HT-29 (cell line): ENCODE data around the gene FAM204A. TPM values are rescaled to one million over a fixed set of nuclear protein-coding genes. Genes with fewer than 3 reads are reported as not detected.

Experiments used
- DNase-seq: peaks from one replicate; pipeline ENCODE4 v3.0.0-alpha.2; 2015; ENCODE audit warnings: low spot score
- total RNA-seq: library from RNA; depleted of rRNA; stranded (reverse); fragments of >200 nt; shearing (Covaris generic); gene quantifications from 2 replicates; pipeline ENCODE4 v1.2.3, GENCODE V29; 2014; rRNA removed

FAM204A gene
- 21.7 and 32.2 TPM in 2 replicates for total RNA-seq

DNA sequence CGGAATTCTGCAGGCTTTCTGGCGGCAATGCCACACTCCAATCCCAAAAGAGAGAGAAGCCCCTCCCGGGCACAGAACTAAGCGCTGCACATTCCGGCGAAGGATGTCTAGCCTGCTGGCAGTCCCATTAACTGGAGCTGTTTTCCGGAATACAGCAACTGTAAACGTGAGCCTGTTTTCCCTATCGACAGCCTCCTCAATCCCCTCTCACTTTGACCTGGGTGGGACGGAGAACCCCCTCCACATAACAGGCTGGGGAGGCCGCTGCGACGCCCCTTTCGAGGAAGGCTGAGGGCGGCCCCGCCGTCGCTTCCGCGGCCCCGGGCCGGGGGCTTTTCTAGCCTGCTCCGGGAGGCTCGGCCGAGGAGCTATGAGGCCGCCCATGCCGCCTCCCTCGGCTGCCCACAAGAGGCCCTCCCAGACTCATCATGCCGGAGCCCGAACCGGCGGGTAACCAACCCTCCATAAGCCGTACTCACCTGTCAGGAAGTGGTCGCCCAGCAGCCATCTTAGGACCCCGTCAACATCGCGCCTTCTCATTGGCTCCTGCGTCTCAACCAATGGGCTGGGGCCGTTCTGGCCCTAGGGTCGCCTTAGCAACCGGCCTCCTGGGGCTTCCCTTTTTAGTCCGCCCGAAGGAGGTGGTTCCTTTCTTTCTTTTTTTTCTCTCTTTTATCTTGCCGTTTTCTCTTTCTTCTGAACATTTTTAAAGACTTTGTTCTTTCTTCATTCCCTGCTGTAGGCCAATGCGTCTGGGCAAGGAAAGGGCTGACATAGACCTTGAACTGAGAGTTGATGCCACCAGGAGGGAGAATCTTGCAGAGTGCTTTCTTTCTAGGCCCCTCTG, at the start of gene FAM204A:
TSS of gene FAM204A (minus strand) at position 534 of the 847 bp plus-strand sequence. CDS start 5,909 bp downstream, outside the sequence.
- peak; percentile 97 for DNase-seq

DNA sequence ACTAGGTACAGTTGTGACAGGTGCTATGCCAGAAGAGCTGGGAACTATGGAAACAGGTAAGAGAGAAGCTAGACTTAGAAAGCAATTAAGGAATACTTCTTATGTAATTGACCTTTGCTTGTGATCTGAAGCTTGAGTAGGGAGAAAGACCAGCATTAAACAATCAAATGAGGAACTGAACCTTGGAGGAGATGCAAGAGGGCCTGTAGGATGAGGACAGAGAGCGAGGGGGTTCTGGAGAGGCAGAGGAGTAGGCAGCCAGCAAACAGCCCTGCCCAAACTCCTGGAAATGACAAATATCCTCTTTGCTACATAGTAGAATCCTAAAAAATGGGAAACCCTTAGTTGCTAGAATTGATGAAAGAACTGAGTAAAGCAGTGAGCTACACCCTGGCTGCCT, 41.6 kb upstream of the FAM204A start:
- no peak for DNase-seq

- no peak for DNase-seq
Observed at GRCh38 chr10:118383063-118383689, 41.1 kb upstream of the FAM204A start.

- no peak for DNase-seq
Observed at GRCh38 chr10:118374404-118374803, 32.3 kb upstream of the FAM204A start.

GRCh38 chr10:118373786-118374185, 31.7 kb upstream of the FAM204A start:
- DNase-seq = no peak

DNA sequence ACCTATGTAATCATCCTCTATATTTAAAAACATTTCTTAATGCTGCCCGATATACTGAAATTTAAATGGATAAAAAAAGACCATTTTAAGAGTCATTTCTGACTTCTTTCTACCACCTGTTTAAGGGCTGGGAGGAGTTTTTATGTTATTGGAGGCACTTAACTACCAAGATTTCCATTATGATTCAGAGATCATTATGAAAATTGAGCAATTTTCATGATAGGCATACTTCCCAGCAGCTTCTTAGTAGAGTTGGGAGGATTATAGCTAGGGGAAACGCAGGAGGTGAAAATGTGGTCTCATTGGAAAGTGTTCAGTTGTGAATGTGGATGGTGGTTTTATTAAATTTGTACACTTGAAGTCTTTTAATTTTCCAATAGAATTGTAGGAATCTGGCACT, 28.4 kb upstream of the FAM204A start:
- DNase-seq = no peak

DNA sequence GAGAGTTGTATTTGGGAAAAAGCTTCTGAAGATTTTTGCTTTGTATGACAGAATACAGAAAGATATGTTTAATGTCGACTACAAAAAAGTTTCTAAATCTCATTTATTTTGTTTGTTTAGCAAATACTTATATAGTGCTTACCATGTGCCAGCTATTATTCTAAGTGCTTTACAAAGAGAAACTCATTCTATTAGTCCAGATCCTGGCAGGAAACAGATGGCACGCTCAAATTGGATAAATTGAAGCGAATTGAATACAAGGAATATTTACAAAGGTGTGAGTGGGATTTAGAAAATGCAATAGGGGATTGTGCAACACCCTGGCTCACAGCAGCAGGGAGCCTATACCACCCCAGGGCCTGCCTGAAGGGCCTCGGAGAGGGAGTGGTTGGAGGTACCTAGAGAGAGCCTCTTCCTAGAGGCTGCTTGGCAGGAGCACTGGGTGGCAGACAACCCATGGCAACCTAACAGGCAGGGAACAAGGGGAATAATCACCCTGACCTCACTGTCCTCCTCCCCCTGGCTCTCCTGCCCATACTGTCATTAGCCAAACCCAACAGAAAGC, 27.6 kb upstream of the FAM204A start:
- no peak for DNase-seq

DNA sequence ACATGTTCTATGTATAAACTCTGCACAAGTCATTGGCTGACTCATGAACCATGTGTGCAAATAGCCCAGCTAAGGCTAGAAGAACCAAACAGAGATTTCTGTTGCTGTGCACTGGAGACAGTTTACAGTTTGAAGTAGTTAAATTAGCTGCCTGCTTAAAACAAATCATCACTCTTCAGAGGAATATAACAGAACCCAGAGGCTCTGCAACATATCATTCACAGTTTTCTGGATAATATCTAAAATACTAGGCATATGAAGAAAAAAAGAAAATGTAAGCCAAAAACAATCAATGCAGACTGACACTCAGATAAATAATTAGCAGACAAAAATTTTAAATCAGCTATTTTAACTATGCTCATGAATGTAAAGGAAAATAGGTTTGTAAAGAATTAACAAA, 23.6 kb upstream of the FAM204A start:
- no peak for DNase-seq

- DNase-seq = no peak
Observed at GRCh38 chr10:118362103-118362502, 20.0 kb upstream of the FAM204A start.

DNA sequence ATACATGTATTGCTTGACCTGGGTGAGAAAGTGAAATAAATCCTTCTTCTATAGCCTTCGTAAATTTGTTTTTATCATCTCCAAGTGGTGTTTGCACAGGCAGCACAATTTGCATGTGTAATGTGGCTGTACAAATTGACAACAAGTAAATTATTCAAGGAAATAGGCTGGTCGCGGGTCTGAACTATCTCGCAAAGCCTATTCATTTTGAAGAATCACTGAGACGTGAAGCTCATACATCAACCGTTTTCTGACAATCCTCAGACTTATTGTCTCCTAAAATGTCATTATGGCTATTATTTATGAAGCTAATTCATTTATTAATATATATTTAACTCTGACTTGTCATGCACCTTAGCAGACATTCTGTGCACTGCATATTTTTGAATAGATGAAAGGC, 16.2 kb upstream of the FAM204A start:
- no peak for DNase-seq

GRCh38 chr10:118357841-118358240, 15.7 kb upstream of the FAM204A start:
- no peak for DNase-seq

GRCh38 chr10:118356628-118357027, 14.5 kb upstream of the FAM204A start:
- DNase-seq = no peak

GRCh38 chr10:118355234-118355633, 13.1 kb upstream of the FAM204A start:
- no peak for DNase-seq

GRCh38 chr10:118349235-118349634, 7.1 kb upstream of the FAM204A start:
- no peak for DNase-seq

- DNase-seq = no peak
Observed at GRCh38 chr10:118343549-118343948, 1.4 kb upstream of the FAM204A start.

DNA sequence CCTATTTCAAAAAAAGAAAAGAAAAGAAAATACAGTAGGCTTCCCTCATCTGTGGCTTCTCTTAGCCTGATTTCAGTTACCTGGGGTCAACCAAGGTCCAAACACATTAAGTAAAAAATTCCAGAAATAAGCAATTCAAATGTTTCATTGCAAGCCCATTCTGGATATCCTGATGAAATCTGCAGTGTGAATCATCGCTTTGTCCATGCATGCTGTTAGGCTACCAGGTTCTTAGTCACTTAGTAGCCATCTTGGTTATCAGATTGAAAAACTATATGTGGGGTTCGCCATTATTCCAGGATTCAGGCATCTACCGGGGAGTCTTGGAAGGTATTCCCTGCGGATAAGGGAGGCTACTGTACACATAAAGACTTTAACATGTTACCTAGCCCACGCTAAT, 991 bp upstream of the FAM204A start:
- DNase-seq = no peak

GRCh38 chr10:118342638-118343020, 505 bp upstream of the FAM204A start:
- no peak for DNase-seq

DNA sequence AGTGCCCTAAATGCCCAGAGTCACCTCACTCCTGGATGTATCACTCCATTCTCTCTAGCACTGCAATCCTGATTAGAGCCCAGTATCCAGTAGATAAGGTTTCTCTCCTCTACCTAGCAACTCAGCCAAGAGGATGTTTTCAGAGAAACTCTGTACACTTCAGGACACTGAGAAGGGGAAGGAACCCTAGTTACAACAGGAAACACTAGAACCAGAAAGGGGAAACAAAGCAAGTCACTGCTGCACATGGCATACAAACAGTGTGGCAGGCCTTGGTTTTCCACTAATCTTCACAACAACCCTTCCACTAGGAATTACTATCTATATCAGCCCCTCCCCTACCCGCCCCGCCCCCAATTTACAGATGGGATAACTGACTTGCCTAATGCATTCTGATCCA, 1.6 kb downstream of the FAM204A start:
- no peak for DNase-seq

DNA sequence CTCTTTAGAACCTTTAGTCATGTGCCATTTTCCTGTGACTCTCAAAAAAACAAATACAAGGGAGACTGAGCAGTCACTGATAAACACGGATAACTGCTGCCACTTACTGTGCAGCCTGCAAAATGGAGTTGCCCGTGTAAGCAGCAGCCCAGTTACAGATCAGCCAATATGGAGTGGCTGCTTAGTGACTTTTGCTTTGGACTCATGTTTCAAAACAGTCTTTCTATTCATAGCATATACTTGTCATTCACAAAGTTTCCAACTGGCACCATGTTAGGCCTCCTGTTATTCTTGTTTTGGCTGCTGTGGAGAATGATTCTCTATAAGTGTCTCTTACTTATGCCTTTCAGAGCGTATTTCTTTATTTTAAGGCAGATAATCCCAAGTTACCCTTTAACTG, 3.0 kb downstream of the FAM204A start:
- DNase-seq = no peak

DNA sequence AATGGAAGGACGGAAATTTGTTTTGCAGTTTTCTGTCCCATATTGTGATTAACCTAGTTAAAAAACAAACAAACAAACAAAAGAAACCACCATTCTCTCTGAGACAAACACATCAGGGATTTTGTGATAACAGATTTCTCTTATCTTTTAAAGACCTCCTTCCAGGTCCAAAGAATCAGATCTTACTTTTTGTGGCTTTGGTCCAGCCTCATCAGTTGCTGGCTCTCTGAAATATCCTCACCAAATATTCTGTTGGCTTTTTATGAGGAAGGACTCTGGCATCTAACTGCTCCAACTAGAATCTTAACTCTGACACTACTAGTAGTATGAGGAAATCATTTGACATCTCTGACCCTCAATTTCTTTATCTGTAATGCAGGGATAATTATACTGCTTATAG, 4.8 kb downstream of the FAM204A start:
- DNase-seq = no peak

DNA sequence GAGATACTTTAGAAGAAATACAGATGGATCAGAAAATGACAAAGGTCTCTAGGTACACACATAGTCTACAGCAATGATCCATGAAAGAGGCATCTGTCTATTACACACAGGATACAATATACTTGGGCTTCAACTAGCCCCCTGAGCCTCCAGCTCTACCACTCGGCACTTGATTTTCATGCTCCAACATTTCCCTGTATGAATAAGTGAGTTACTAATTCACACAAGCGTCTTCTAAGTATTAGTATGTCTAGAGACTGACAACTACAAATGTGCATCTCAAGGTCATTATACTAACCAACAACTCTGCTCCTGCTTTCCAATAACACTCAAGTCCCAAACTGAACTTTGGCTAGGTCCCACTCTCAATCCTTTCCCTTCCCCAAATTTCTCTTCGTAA, 8.3 kb downstream of the FAM204A start:
- no peak for DNase-seq

DNA sequence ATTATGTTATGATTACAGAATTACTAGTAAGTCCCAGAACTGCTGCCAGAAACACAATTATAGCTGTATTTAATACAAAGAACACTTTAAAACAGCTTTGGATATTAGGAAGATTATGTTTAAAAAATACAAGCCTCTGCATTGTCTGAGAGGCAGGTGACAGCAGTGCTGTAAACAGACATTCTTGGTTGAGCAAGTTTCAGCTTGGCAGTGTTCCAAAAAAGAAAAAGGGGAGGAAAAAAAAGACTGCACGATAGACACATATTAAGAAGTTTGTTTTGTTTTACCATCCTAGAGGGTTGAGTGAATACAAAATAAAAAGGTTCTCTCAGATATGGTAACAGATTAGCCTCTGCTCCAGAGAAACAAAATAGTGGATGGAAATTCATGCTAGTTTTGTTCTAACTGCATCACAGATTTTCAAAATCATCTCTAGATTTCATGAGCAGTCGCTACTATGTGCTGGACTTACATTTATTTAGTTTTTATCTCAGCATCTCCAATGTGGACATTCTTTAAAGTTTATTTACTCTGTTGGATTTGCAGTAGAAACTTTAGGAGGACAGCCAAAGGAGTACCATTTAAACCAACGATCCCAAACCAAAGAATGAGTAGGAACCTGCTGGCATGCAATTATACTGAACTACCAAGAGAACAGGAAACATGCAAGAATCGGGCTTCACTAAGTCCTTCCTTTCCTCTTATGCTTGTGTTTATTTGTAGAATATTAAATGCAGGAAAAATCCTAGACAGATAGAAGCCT, 9.0 kb downstream of the FAM204A start:
- DNase-seq = peak; percentile 7
